Nephron (organoid): ENCODE results near the gene PHLDB1.

Experiments used
- H3K27ac Mint-ChIP-seq, 3 experiments: 2 replicates each; pipeline ENCODE4 v1.8.0; 2020; ENCODE audit warnings: mixed read lengths in 3 of 3, mild to moderate bottlenecking in 2 of 3, moderate library complexity in 1 of 3
- H3K27me3 Mint-ChIP-seq: 2 replicates; pipeline ENCODE4 v1.8.0; 2021; ENCODE audit warnings: low read depth, mild to moderate bottlenecking, moderate library complexity, mixed read lengths
- H3K36me3 Mint-ChIP-seq: 2 replicates; pipeline ENCODE4 v1.8.0; 2020; ENCODE audit warnings: low read depth, mixed read lengths
- H3K4me1 Mint-ChIP-seq: 2 replicates; pipeline ENCODE4 v1.8.0; 2020; ENCODE audit warnings: mixed read lengths
- H3K4me3 Mint-ChIP-seq, 3 experiments: 2 replicates each; pipeline ENCODE4 v1.8.0; 2020; ENCODE audit warnings: mild to moderate bottlenecking in 3 of 3, mixed read lengths in 3 of 3, moderate library complexity in 2 of 3
- H3K9me3 Mint-ChIP-seq: 2 replicates; pipeline ENCODE4 v1.8.0; 2020; ENCODE audit warnings: mixed read lengths
- TF ChIP-seq, protein P1 (sequence below), 3 experiments: fragments of 200-600 bp; sonication (generic); IDR thresholded peaks; one replicate each; pipeline ENCODE4 v1.5.0; 2021; ENCODE audit warnings: antibody characterized with exemption in 3 of 3; ENCODE audit not compliant: unreplicated experiment in 3 of 3

The PHLDB1 gene

GRCh38 chr11:118659953-118660680 is 52.7 kb downstream of the PHLDB1 start:
- TF ChIP-seq, protein P1, sequence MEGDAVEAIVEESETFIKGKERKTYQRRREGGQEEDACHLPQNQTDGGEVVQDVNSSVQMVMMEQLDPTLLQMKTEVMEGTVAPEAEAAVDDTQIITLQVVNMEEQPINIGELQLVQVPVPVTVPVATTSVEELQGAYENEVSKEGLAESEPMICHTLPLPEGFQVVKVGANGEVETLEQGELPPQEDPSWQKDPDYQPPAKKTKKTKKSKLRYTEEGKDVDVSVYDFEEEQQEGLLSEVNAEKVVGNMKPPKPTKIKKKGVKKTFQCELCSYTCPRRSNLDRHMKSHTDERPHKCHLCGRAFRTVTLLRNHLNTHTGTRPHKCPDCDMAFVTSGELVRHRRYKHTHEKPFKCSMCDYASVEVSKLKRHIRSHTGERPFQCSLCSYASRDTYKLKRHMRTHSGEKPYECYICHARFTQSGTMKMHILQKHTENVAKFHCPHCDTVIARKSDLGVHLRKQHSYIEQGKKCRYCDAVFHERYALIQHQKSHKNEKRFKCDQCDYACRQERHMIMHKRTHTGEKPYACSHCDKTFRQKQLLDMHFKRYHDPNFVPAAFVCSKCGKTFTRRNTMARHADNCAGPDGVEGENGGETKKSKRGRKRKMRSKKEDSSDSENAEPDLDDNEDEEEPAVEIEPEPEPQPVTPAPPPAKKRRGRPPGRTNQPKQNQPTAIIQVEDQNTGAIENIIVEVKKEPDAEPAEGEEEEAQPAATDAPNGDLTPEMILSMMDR (IDR thresholded peaks at IDR 0.05; ENCODE audit: unreplicated experiment in 3 of 3), result no peak
- Mint-ChIP-seq H3K4me1 (peaks cover 5% of the 10 kb centered on the region), H3K36me3 (peaks cover 20% of the 10 kb centered on the region), H3K9me3 (no peaks in the 10 kb centered on the region), H3K27me3 (peaks cover 4% of the 10 kb centered on the region), H3K4me3 (no peak overlapping the region), H3K27ac (no peak overlapping the region)

DNA sequence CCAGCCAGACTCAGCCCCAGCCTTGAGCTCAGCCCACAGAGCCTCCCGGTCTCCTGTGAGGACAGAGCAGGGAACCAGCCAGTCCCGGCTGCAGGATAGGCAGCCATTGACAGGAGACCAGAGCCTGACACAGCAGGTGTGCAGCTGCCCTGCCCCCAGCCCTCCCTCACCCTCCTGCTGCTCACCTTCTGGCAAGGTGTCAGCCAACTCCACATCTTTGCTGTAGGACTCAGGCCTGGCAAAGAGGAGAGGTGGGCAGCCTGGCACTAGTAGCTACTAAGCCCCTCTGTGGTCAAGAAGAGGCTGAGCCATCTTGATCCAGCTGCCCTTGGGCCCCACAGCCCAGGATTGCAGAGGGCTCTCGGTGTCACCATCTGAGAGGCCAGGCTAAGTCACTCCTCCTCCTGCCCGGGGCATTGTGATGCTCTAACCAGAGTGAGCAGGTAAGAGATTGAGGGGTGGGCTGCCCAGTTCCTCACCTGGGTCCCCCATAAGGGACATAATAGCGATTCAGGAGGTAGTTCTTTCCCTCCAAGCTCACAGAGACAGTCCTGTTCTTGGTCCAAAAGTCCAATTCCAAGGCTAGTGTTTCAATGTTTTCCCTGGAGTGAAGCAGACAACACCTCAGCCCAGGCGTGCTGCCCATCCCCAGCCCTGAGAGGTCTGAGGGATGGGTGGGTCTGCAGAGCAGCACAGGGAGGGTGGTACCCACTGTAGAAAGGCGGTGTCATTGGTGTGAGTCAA is 53.4 kb downstream of the PHLDB1 start:
- no peak overlapping the region for H3K27ac Mint-ChIP-seq

DNA sequence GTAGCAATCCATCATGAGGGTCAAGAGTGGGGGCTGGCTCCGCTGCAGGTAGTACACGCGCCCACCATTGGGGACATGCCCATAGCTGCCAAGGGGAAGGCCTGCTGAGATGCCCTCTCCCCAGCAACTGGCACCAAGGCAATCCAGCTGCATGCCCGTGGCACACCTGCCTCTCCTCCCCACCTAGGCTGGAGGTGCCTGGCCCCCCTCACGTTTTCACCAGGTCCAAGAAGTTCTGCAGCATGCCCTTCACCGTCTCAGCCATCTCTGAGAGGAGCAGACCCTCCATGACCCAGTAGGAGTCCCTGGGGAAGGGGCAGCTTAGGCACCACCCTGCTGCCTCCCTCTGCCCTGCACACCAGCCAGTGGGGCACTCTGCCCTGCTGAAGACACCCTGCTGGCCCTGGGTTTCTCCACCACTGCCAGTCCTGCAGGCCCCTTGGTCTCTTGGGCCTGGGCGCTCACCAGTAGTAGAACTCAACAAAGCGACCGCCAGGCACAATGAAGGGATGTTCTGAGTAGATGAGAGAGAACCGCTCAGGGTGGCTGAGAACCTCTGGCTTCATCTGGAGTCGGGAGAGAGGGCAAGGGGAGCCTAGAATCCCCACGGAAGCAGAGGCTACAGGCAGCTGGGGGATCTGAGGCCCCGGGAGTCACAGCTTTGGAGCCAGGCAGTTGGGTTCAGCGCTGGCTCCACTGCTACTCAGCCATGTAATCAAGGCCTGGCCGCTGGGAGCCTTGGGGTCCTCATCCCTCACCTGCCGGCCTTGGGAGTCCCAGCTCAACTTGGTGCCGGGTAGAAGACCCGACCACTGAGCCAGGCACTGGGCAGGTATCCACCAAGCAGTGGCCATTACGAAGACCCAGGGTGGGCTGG is 54.2 kb downstream of the PHLDB1 start:
- peaks cover 12% of the 10 kb centered on the region for H3K36me3 Mint-ChIP-seq
- no peaks in the 10 kb centered on the region for H3K9me3 Mint-ChIP-seq
- H3K4me3 Mint-ChIP-seq, result no peak overlapping the region
- H3K27me3 Mint-ChIP-seq, result peaks cover 4% of the 10 kb centered on the region
- H3K4me1 Mint-ChIP-seq, result peaks cover 10% of the 10 kb centered on the region
- no peak overlapping the region for H3K27ac Mint-ChIP-seq
- TF ChIP-seq, protein P1 (IDR thresholded peaks at IDR 0.05; ENCODE audit: unreplicated experiment in 3 of 3), result no peak

More for the DNA sequence above, 53.4 kb downstream of the PHLDB1 start:
- TF ChIP-seq, protein P1 (IDR thresholded peaks at IDR 0.05; ENCODE audit: unreplicated experiment in 3 of 3), result no peak
- peaks cover 17% of the 10 kb centered on the region for H3K36me3 Mint-ChIP-seq
- H3K4me1 Mint-ChIP-seq, result peaks cover 5% of the 10 kb centered on the region
- H3K4me3 Mint-ChIP-seq, result no peak overlapping the region
- peaks cover 4% of the 10 kb centered on the region for H3K27me3 Mint-ChIP-seq
- H3K9me3 Mint-ChIP-seq, result no peaks in the 10 kb centered on the region

- TF ChIP-seq, protein P1 (IDR thresholded peaks at IDR 0.05; ENCODE audit: unreplicated experiment in 3 of 3), result no peak
Observed at GRCh38 chr11:118662401-118663271, 55.2 kb downstream of the PHLDB1 start.

GRCh38 chr11:118663381-118663780 is 56.0 kb downstream of the PHLDB1 start:
- no peak overlapping the region for H3K27ac Mint-ChIP-seq

More at GRCh38 chr11:118662401-118663271, 55.2 kb downstream of the PHLDB1 start:
- Mint-ChIP-seq H3K4me3 (no peak overlapping the region), H3K9me3 (no peaks in the 10 kb centered on the region), H3K27ac (no peak overlapping the region), H3K4me1 (peaks cover 7% of the 10 kb centered on the region), H3K27me3 (peaks cover 4% of the 10 kb centered on the region), H3K36me3 (peaks cover 2% of the 10 kb centered on the region)

More at GRCh38 chr11:118663381-118663780, 56.0 kb downstream of the PHLDB1 start:
- Mint-ChIP-seq H3K9me3 (no peaks in the 10 kb centered on the region), H3K36me3 (no peaks in the 10 kb centered on the region), H3K4me3 (no peak overlapping the region), H3K27me3 (peaks cover 4% of the 10 kb centered on the region), H3K4me1 (peaks cover 5% of the 10 kb centered on the region)
- TF ChIP-seq, protein P1 (IDR thresholded peaks at IDR 0.05; ENCODE audit: unreplicated experiment in 3 of 3), result no peak
